DMS53 (cell line): Measurements from ENCODE around the gene NABP1.
A peak's percentile ranks its signal among the peaks of the same experiment; 100 is the strongest.
"Not testable (repeated sequence)": the region's sequence is repeated elsewhere in the genome, so short reads cannot be mapped to it uniquely, and the experiment has no call there.

Source experiments
- DNase-seq: peaks from one replicate; lab custom pipeline; 2025; lab: John Stamatoyannopoulos, UW

Gene NABP1, protein sequence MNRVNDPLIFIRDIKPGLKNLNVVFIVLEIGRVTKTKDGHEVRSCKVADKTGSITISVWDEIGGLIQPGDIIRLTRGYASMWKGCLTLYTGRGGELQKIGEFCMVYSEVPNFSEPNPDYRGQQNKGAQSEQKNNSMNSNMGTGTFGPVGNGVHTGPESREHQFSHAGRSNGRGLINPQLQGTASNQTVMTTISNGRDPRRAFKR

GRCh38 chr2:191677646-191678436 lies at the start of gene NABP1:
Gene NABP1 (plus strand): TSS chr2:191678136. CDS start chr2:191678615, 479 bp downstream.
- peak; percentile 99 for DNase-seq

GRCh38 chr2:191629001-191629453 lies 48.9 kb upstream of the NABP1 start:
- no peak for DNase-seq

- no peak for DNase-seq
Observed at GRCh38 chr2:191629976-191630712, 47.8 kb upstream of the NABP1 start.

GRCh38 chr2:191631754-191632153 lies 46.2 kb upstream of the NABP1 start:
- DNase-seq = no peak

DNA sequence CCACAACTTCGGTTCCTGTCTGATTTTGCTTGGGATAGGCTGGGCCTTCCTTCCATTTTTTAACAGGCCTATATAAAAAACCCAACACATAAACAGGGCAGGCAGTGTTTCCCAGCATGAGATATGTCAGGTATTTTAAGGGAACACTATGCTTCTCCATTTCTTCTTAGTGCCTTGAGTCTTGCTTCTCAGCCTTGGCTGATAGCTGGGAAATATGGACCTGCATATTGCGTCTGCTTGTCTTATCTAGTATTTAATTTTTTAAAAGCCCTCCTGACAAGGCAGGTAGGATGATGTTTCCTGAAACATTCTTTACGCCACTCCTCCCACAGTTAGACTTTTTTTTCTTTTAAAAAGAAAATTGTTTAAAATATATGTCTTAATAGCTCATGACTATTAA lies 45.5 kb upstream of the NABP1 start:
- no peak for DNase-seq

- no peak for DNase-seq
Observed at GRCh38 chr2:191634791-191635190, 43.1 kb upstream of the NABP1 start.

- no peak for DNase-seq
Observed at GRCh38 chr2:191635333-191636234, 42.4 kb upstream of the NABP1 start.

DNA sequence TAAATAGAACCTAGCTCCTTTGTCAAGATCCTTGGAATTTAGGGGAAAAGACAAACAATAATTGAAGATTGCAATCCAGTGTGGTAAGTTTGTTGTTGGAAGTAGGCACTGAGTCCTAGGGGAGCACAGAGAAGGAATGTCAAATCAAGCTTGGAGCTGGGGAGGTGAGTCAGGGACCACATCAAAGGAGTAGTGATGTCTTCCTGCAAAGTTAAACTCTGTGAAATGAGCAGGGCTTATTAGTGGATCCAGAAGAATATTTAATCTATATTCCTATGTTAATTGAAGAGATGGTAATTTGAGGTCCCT lies 41.7 kb upstream of the NABP1 start:
- DNase-seq = peak; percentile 17

DNA sequence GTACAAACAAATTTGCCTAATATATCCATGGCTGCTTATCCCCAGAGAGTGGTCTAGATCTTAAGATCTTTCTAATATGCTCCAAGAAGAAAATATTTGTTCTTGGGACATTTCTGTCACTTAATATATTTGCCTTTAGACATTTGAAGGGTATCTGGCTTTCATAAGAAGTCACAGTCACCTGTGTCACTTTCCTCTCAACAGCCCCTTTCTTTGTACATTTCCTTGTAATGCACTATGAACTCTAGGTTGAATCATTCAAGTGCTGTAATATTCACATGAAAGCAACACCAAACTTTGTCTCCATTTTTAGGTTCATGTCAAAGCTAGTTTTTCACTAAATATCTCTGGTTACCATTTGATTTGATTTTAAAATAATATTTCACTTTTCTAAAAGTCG lies 41.4 kb upstream of the NABP1 start:
- no peak for DNase-seq

GRCh38 chr2:191637182-191638078 lies 40.5 kb upstream of the NABP1 start:
- DNase-seq = peak; percentile 91

GRCh38 chr2:191638079-191638801 lies 39.7 kb upstream of the NABP1 start:
- peak; percentile 86 for DNase-seq

DNA sequence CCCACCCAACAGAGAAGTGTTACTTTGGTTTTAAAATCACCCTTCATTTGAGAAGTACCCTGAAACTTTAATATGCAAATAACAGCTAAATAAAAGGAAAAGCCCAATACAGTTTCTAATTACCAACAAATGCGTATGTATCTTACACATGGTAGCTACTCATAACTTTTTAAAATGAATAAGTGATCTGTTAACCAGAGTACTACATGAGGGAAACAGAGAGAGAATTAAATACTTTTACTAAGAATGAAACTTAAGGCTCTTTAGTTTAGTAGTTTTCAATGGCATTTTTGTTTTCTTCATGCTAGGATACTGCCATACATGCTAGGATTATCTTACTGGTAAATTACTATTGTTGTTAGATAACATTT lies 39.1 kb upstream of the NABP1 start:
- no peak for DNase-seq

GRCh38 chr2:191641609-191642008 lies 36.3 kb upstream of the NABP1 start:
- no peak for DNase-seq

DNA sequence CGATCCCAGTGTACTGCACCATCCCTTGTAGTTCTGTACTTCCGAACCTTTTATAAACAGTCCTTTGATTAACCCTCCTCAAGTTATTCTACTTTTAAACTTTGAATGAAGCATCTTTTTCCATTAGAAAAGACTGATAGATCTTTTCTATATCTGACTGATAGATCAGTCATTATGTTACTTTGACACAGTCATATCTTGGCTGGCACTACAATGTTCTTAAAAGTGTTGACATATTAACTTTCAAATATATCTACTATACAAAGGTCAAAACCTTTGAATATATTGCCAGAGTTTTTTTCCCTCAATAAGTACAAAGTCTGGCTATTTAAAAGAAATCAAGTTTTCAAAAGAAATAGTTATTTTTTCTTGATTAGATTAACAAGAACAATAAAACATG lies 35.4 kb upstream of the NABP1 start:
- no peak for DNase-seq

DNA sequence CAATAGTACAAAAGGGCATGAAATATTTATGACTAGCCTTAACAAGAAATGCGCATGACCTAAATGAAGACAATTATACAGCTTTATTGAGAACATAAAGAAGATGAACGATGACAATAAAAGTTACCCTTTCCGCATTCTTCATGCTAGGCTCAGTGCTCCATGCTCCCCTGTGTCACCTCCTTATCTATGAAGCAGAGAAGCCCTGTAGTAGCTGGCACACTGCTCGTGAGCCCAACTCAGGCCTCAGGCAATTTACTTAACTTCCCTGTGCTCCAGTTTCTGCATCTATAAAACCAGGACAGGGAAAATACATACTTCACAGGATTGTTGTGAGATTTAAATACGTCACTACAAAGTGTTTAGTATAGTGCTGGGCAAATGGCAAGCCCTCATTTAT lies 34.5 kb upstream of the NABP1 start:
- DNase-seq = no peak

- DNase-seq = not testable (repeated sequence)
Observed at GRCh38 chr2:191644613-191645012, 33.3 kb upstream of the NABP1 start.

- no peak for DNase-seq
Observed at GRCh38 chr2:191645032-191645431, 32.9 kb upstream of the NABP1 start.

DNA sequence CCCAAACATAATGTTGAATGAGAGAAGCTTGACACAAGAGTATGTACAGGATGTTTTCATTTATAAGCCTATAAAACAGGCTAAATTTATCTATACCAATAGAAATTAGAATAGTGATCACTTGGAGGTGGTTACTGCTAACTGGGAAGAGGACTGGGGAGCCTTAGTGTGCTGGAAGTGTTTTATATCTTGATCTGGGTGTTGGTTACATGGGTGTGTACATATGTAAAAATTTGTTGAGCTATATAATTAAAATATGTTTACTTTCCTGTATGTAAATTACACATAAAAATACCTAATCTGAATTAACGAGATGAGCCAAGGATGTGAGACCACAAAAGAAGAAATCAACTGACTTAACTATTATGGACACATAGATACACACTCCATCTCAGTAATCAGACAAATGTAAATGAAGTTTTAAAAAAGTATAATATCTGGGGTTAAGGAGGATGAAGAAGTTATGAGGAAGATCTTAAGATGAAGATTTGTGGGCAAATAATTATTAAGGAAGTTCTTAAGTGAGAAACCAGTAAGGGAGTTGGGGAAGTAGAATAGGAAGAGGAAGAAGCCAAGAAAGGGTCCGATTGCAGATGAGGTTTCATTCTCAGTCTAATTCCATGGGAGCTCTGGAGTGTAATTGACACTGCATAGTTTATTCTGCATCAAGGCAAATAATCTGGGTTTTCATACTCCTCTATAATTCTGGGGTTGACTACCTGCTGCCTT lies 32.3 kb upstream of the NABP1 start:
- DNase-seq = no peak

DNA sequence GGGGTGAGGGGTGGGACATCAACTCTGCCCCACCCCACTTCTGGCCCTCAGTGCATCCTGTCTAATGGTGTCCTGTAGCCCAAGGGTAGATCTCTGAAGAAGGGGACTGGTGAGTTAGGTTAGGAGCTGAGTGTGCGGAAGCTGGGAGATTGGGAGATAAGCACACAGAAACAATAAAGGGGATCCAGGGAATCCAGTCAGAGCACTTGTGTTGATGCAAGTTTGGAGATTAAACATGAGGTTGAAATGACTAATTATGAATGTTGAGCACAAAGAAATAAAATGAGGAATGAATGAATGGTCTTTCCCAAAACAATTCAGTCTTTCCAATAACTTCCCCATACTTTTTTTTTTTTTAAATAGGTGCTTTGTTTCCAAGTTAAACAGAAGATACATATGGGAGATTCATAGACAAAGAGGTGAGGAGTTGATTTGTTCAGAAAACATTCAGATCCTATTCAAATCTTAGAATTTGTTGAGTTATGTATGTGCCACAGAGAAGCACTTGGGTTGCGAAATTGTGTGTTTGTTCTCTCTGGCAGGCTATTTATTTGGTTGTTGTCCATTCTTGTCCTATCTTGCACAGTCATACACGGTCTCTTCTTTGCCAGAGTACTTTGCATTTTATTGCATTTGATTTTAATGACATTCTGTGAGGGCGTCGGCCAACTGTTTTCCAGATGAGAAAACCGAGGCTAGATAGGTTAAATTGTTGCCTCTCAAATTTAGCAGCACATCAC lies 31.6 kb upstream of the NABP1 start:
- DNase-seq = no peak
